Activated CD4-positive, alpha-beta memory T cell treated with anti-CD3 and anti-CD28 coated beads for 36 hours (primary cell): ENCODE measurements around the gene CDC45. TPM values are rescaled to one million over a fixed set of nuclear protein-coding genes. Genes with fewer than 3 reads are reported as not detected.

Experiments
- CTCF ChIA-PET: fragments of 350-600 bp; sonication (Branson Sonifier 250); formaldehyde crosslinking; loops from one replicate; lab custom pipeline; 2021; ENCODE audit warnings: antibody characterized with exemption, inconsistent platforms; lab: Charles Lee
- POLR2A ChIA-PET: fragments of 350-600 bp; sonication (Branson Sonifier 250); formaldehyde crosslinking; loops from one replicate; lab custom pipeline; 2021; ENCODE audit warnings: antibody characterized with exemption; lab: Charles Lee
- DNase-seq: peaks from one replicate; pipeline ENCODE4 v3.0.0-alpha.2; 2020
- H3K27ac Mint-ChIP-seq: one replicate; pipeline ENCODE4 v1.8.0; 2021; ENCODE audit warnings: mixed read lengths
- H3K27me3 Mint-ChIP-seq: one replicate; pipeline ENCODE4 v1.8.0; 2021; ENCODE audit warnings: mixed read lengths
- H3K36me3 Mint-ChIP-seq: one replicate; pipeline ENCODE4 v1.8.0; 2021; ENCODE audit warnings: mixed read lengths
- H3K4me1 Mint-ChIP-seq: one replicate; pipeline ENCODE4 v1.8.0; 2021; ENCODE audit warnings: low read depth, mixed read lengths
- H3K4me3 Mint-ChIP-seq: one replicate; pipeline ENCODE4 v1.8.0; 2021; ENCODE audit warnings: mild to moderate bottlenecking, mixed read lengths
- H3K9me3 Mint-ChIP-seq: one replicate; pipeline ENCODE4 v1.8.0; 2021; ENCODE audit warnings: mixed read lengths
- intact Hi-C: fragments of 100-400 bp; cut with micrococcal nuclease; formaldehyde crosslinking; loops from one replicate; pipeline ENCODE4 v1.15.1; 2023
- total RNA-seq, 2 experiments: library from RNA; stranded (reverse); gene quantifications; one replicate each; pipeline ENCODE4 v1.2.3, GENCODE V29; 2021

Gene CDC45
- total RNA-seq, 2 experiments from 2014 or later = 122 to 130 TPM

GRCh38 chr22:19488285-19488684, 8.6 kb downstream of the CDC45 start:
- Mint-ChIP-seq H3K9me3 (no peaks in the 10 kb centered on the region), H3K36me3 (peaks cover 60% of the 10 kb centered on the region), H3K4me1 (peaks cover 42% of the 10 kb centered on the region), H3K27ac (no peak overlapping the region), H3K27me3 (no peaks in the 10 kb centered on the region), H3K4me3 (no peak overlapping the region)
- intact Hi-C loops = no loop called here
- no peak for DNase-seq
- POLR2A ChIA-PET = interaction anchor here (2.0 kb wide), 1 partner anchor 9 kb away, joined by 5 read pairs; the partner anchor contains the start of genes CDC45 and UFD1
- CTCF ChIA-PET = interaction anchor here (2.1 kb wide), 1 partner anchor 142 kb away, joined by 5 read pairs; no protein-coding TSS in a partner anchor

GRCh38 chr22:19488884-19489843, 9.4 kb downstream of the CDC45 start:
- Mint-ChIP-seq H3K9me3 (no peaks in the 10 kb centered on the region), H3K27me3 (no peaks in the 10 kb centered on the region), H3K4me1 (peaks cover 34% of the 10 kb centered on the region), H3K4me3 (no peak overlapping the region), H3K36me3 (peaks cover 59% of the 10 kb centered on the region), H3K27ac (no peak overlapping the region)
- intact Hi-C loops = no loop called here
- no peak for DNase-seq
- ChIA-PET POLR2A (interaction anchor here (2.0 kb wide), 1 partner anchor 9 kb away, joined by 5 read pairs; the partner anchor contains the start of genes CDC45 and UFD1), CTCF (interaction anchor here (0.6 to 2.1 kb wide), 3 partner anchors 9 to 181 kb away, joined by 3 to 5 read pairs (median 5); no protein-coding TSS in a partner anchor)

- intact Hi-C loops = no loop called here
- no peaks in the 10 kb centered on the region for H3K27me3 Mint-ChIP-seq
- ChIA-PET POLR2A (interaction anchor here (0.6 kb wide), 1 partner anchor 18 kb away, joined by 3 read pairs; no protein-coding TSS in a partner anchor), CTCF (interaction anchor here (0.6 to 2.1 kb wide), 2 partner anchors 10 to 139 kb away, joined by 3 to 5 read pairs; no protein-coding TSS in a partner anchor)
- DNase-seq = no peak
- H3K4me3 Mint-ChIP-seq = no peak overlapping the region
- peaks cover 56% of the 10 kb centered on the region for H3K36me3 Mint-ChIP-seq
- no peaks in the 10 kb centered on the region for H3K9me3 Mint-ChIP-seq
- peaks cover 30% of the 10 kb centered on the region for H3K4me1 Mint-ChIP-seq
- no peak overlapping the region for H3K27ac Mint-ChIP-seq
Measured at GRCh38 chr22:19490628-19491230, 11.0 kb downstream of the CDC45 start.

- intact Hi-C loops = no loop called here
- ChIA-PET CTCF (interaction anchor here (2.6 kb wide), 1 partner anchor 137 kb away, joined by 6 read pairs; no protein-coding TSS in a partner anchor), POLR2A (interaction anchor here (1.0 kb wide), 1 partner anchor 10 kb away, joined by 3 read pairs; no protein-coding TSS in a partner anchor)
- Mint-ChIP-seq H3K27ac (peak overlapping the region; percentile 77), H3K9me3 (no peaks in the 10 kb centered on the region), H3K36me3 (peaks cover 62% of the 10 kb centered on the region), H3K27me3 (no peaks in the 10 kb centered on the region), H3K4me3 (peak overlapping the region; percentile 2), H3K4me1 (peaks cover 34% of the 10 kb centered on the region)
- peak; percentile 17 for DNase-seq
Measured at GRCh38 chr22:19492504-19493174, 12.9 kb downstream of the CDC45 start.

GRCh38 chr22:19494001-19494560, 14.4 kb downstream of the CDC45 start:
- DNase-seq = no peak
- Mint-ChIP-seq H3K4me3 (no peak overlapping the region), H3K27me3 (no peaks in the 10 kb centered on the region), H3K4me1 (peaks cover 31% of the 10 kb centered on the region), H3K9me3 (no peaks in the 10 kb centered on the region), H3K36me3 (peaks cover 53% of the 10 kb centered on the region), H3K27ac (no peak overlapping the region)
- ChIA-PET CTCF (interaction anchor here (1.1 to 2.6 kb wide), 2 partner anchors 136 to 138 kb away, joined by 5 to 6 read pairs; no protein-coding TSS in a partner anchor), POLR2A (no interaction called here)
- intact Hi-C loops = no loop called here

GRCh38 chr22:19494676-19495173, 15.0 kb downstream of the CDC45 start:
- H3K9me3 Mint-ChIP-seq = no peaks in the 10 kb centered on the region
- no peak overlapping the region for H3K27ac Mint-ChIP-seq
- H3K36me3 Mint-ChIP-seq = peaks cover 56% of the 10 kb centered on the region
- no peaks in the 10 kb centered on the region for H3K27me3 Mint-ChIP-seq
- DNase-seq = no peak
- H3K4me1 Mint-ChIP-seq = peaks cover 29% of the 10 kb centered on the region
- CTCF ChIA-PET = interaction anchor here (1.1 to 2.6 kb wide), 2 partner anchors 135 to 137 kb away, joined by 5 to 6 read pairs; no protein-coding TSS in a partner anchor
- intact Hi-C loops = no loop called here
- no peak overlapping the region for H3K4me3 Mint-ChIP-seq
- POLR2A ChIA-PET = no interaction called here

- H3K4me3 Mint-ChIP-seq = no peak overlapping the region
- no peak overlapping the region for H3K27ac Mint-ChIP-seq
- ChIA-PET POLR2A (no interaction called here), CTCF (interaction anchor here (0.7 kb wide), 1 partner anchor 136 kb away, joined by 3 read pairs; no protein-coding TSS in a partner anchor)
- DNase-seq = no peak
- H3K36me3 Mint-ChIP-seq = peaks cover 53% of the 10 kb centered on the region
- intact Hi-C loops = no loop called here
- peaks cover 22% of the 10 kb centered on the region for H3K4me1 Mint-ChIP-seq
- no peaks in the 10 kb centered on the region for H3K27me3 Mint-ChIP-seq
- no peaks in the 10 kb centered on the region for H3K9me3 Mint-ChIP-seq
Measured at GRCh38 chr22:19495562-19496323, 16.0 kb downstream of the CDC45 start.

GRCh38 chr22:19496324-19496630, 16.6 kb downstream of the CDC45 start:
- DNase-seq = no peak
- intact Hi-C loops = no loop called here
- Mint-ChIP-seq H3K27me3 (no peaks in the 10 kb centered on the region), H3K4me3 (no peak overlapping the region), H3K9me3 (no peaks in the 10 kb centered on the region), H3K36me3 (peaks cover 52% of the 10 kb centered on the region), H3K27ac (no peak overlapping the region), H3K4me1 (peaks cover 22% of the 10 kb centered on the region)
- ChIA-PET POLR2A (no interaction called here), CTCF (interaction anchor here (0.6 to 0.7 kb wide), 2 partner anchors 135 to 186 kb away, joined by 3 to 4 read pairs; no protein-coding TSS in a partner anchor)

GRCh38 chr22:19497245-19497644, 17.5 kb downstream of the CDC45 start:
- Mint-ChIP-seq H3K4me1 (peaks cover 13% of the 10 kb centered on the region), H3K36me3 (peaks cover 49% of the 10 kb centered on the region), H3K4me3 (no peak overlapping the region), H3K27me3 (no peaks in the 10 kb centered on the region), H3K9me3 (no peaks in the 10 kb centered on the region), H3K27ac (no peak overlapping the region)
- no peak for DNase-seq
- ChIA-PET CTCF (no interaction called here), POLR2A (no interaction called here)
- intact Hi-C loops = no loop called here

- Mint-ChIP-seq H3K27me3 (no peaks in the 10 kb centered on the region), H3K9me3 (no peaks in the 10 kb centered on the region), H3K4me3 (no peak overlapping the region), H3K4me1 (peaks cover 3% of the 10 kb centered on the region), H3K27ac (no peak overlapping the region), H3K36me3 (peaks cover 45% of the 10 kb centered on the region)
- ChIA-PET POLR2A (no interaction called here), CTCF (interaction anchor here (1.3 kb wide), 1 partner anchor 132 kb away, joined by 3 read pairs; no protein-coding TSS in a partner anchor)
- intact Hi-C loops = no loop called here
- no peak for DNase-seq
Measured at GRCh38 chr22:19498154-19498865, 18.6 kb downstream of the CDC45 start.
